Measurements from ENCODE around the gene ARHGEF2.

Gene ARHGEF2

DNA sequence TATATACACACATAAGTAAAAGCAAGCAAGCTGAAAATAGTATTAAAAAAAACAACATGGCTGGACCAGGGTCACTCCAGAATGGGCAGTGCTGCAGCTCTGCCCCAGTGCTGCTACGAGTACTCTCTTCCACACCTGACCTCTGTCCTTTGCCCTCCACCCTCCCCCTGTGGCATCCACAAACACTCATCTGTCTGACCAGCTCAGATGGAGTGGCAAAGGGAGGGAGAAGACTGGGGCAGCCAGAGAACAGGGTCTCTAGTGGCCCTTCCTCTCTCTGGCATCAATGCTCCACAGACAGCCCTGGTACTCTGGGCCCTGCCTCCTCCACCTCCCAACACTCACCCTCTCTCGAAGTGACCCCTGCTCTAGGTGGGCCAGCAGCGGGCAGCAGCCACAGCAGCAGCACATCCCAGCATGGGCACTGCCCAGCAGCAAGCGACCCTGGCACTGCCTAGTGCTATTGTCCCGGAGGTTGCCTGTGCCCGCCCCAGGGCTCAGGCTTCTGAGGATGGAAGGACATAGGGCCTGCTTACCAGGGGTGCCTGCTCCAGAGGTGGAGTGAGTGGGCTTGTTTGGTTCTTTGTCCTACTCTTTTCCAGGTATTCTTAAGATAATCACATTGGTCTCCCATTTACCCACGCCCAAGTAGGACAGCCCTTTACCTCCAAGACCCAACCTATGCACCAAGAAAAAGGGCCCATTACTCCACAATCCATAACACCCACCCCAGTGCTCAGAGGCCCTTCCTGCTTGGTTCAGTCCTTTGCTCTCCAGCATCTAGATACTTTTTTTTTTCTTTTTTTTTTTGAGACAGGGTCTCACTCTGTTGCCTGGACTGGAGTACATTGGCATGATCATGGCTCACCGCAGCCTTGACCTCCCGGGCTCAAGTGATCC, 6.2 kb downstream of the ARHGEF2 start:
- no peak for DNase-seq (ENCODE audit: low spot score)

GRCh38 chr1:155970531-155971167, 7.7 kb downstream of the ARHGEF2 start:
- peak; percentile 85 for DNase-seq (ENCODE audit: low spot score)

DNA sequence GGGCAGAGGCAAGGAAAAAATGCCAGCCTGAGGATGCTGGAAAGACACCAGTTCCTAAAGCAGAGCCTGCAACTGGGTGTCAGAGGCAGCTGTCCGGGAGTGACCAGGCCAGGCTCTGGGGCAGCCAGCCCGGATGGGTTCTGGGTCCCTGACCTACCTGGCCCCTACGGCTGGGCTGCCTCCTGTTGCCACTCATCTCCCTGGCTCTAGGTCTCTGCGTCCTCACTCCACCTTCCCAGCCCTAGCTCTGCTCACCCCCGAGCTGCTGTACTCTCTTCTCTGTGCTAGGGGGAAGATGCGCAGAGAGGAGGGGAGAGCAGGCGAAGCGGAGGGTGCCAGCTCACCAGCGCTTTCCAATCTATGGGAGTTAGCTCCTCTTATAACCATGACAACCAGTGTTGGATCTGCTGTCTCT, 9.0 kb downstream of the ARHGEF2 start:
- DNase-seq (ENCODE audit: low spot score), result no peak

GRCh38 chr1:155968670-155969069, 9.7 kb downstream of the ARHGEF2 start:
- DNase-seq (ENCODE audit: low spot score), result no peak

DNA sequence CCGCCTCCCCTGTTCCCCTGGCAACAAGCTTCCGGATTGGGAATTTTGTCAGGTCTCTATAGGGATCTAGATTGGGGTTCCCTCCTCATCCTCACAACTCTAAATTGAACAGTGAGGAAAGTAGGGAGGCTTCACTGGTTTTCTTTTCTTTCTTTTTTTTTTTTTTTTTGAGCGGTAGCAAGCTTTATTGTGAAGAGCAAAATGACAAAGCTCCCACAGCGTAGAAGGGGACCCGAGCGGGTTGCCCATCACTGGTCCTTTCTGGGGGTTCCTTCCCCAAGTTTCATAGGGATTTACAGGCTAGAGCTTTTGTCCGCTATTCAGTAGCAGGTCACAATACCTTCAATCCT, 10.3 kb downstream of the ARHGEF2 start:
- DNase-seq (ENCODE audit: low spot score), result no peak

- DNase-seq (ENCODE audit: low spot score), result no peak
Measured at GRCh38 chr1:155967341-155968050, 10.9 kb downstream of the ARHGEF2 start.

DNA sequence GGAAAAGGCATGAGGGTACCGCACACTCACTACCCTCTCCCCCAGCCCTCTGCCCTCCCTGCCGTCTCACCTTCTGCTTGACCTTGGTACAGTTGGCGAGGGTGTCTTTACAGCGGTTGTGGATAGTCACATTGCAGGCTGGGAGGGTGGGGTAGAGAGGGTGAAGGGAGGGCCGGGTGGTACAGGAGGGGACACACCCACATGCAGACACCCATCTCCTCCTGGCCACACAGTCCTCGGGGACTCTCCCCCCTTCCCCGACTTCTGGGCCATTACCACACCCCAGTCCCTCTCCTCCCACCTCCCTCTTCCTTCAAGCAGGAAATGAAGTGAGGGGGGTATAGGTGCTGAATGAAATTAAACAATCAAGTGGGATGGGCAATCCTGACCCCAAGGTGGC, 11.6 kb downstream of the ARHGEF2 start:
- no peak for DNase-seq (ENCODE audit: low spot score)

DNA sequence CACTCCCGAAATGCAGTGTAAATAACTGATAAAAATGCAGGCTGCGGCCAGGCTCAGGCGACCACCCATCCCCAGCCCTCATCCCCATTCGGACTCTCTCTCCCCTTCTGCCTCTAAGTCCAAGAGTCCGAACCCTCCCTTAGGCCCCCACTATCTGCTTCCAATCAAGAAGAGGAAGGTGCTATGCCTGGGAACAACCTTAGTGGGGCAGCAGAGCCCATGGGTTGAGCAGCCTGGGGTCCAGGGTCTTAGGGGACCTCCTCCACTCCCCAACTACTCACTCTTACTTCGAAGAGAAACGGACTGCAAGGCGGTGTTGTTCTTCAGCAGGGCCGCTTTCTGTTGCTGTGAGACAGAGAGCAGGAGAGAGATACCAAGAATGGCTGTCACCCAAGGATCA, 12.2 kb downstream of the ARHGEF2 start:
- no peak for DNase-seq (ENCODE audit: low spot score)

DNA sequence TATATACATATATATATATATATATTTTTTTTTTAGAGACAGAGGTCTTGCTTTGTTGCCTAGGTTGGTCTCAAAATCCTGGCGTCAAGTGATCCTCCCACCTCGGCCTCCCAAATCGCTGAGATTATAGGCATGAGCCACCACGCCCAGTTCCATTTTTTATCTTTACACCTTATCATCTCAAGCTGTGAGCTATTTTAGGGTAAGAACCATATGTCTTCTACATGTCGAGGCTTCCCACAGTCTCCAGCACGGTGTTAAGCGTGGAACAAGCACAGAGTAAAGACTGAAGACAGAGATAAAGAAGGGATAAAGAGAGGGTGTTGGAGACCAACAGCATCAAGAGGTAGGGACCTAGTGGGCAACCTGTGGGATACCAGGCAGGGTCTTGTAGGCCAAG, 14.2 kb downstream of the ARHGEF2 start:
- DNase-seq (ENCODE audit: low spot score), result no peak

DNA sequence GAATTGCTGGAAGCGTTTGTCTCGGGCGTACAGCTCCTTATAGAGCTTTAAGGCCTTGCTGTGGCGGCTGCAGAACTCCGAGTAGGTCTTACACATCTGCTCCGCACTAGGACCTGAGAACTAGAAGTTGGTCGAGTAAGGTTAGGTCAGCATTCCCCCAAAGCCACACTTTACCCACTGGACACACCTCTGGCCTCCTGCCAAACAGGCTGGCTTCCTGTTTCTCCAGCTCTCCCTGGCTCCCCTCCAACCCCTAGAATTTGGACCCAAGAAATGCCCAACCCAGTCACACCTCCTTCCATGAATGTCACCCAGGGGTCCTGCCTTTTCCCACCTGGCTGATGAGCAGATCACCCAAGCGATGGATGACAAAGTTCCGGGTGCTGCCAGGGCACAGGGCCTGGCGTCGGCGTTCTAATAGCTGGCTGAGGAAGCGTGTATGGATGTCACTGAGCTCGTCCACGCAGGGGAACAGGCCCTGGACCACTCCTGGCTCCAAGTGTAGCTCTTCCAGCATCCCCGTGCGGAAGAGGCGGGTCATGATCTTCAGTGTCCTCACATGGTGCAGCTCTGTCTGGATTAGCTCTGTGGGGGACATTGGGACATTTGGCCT, 15.6 kb downstream of the ARHGEF2 start:
- DNase-seq (ENCODE audit: low spot score), result no peak

GRCh38 chr1:155961937-155962336, 16.4 kb downstream of the ARHGEF2 start:
- peak; percentile 95 for DNase-seq (ENCODE audit: low spot score)

DNA sequence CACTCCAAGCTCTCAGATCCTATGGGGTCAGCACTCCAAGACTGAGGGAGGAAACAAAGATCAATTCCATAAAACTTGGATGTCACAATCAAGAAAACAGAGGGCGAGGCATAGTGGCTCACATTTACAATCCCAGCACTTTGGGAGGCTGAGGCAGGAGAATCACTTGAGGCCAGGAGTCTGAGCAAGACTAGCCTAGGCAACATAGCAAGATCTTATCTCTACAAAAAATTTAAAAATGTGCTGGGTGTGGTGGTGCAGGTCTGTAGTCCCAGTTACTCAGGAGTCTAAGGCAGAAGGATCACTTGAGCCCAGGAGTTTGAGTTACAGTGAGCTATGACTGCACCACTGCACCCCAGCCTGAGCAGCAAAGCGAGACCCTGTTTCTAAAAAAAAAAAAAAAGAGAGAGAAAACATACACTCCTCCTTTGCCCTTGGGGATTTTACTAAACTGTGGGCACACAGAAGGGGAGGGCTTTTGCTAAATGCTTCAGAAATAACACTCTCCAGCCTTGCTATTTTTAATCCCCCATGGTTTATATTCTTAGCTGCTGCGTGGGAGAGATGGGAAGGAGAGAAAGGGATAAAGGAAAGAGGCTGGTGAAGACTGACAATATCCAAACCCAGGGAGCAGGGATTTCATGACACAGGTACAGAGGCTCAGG, 18.1 kb downstream of the ARHGEF2 start:
- DNase-seq (ENCODE audit: low spot score), result no peak

DNA sequence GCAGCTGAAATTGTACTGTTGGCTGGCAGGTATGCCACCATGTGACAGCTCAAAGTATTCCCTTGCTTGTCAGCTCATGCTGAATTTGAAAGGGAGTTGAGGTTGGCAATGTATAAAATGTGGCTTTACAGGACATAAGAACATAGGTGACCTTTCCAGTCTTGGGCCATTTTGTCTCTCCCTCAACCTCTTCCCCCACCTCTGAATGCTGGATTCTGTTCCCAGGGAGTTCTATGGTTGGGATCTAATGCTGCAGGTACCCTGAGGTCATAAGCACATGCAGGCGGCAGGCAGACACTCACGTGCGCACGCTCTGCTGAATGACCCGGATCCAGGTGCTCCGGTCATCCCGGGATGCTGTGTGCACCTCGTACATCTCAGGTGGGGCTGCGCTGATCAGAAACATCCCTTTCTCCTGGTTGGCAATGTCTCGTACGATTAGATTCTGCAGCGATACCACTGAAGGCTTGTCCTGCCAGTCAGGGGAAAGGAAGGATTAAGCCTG, 20.9 kb downstream of the ARHGEF2 start:
- no peak for DNase-seq (ENCODE audit: low spot score)

DNA sequence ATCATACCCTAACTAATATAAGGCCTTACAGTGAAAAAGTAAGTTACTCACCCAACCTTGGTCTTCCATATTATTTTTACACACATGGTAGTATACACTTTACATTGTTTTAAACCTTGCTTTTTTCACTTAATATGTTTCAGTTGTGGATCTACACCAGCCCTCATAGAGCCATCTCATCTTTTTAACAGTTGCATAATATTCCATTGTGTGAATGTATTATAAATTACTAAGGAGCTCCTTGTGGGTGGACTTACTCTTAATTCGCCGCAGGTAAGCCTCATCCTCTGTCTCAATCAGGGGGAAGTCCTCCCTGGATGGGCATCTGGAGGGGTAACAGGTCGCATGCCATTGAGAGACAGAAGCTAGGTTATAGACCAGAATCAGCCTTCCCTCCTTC, 23.7 kb downstream of the ARHGEF2 start:
- DNase-seq (ENCODE audit: low spot score), result no peak

- DNase-seq (ENCODE audit: low spot score), result no peak
Measured at GRCh38 chr1:155952505-155952890, 25.8 kb downstream of the ARHGEF2 start.

DNA sequence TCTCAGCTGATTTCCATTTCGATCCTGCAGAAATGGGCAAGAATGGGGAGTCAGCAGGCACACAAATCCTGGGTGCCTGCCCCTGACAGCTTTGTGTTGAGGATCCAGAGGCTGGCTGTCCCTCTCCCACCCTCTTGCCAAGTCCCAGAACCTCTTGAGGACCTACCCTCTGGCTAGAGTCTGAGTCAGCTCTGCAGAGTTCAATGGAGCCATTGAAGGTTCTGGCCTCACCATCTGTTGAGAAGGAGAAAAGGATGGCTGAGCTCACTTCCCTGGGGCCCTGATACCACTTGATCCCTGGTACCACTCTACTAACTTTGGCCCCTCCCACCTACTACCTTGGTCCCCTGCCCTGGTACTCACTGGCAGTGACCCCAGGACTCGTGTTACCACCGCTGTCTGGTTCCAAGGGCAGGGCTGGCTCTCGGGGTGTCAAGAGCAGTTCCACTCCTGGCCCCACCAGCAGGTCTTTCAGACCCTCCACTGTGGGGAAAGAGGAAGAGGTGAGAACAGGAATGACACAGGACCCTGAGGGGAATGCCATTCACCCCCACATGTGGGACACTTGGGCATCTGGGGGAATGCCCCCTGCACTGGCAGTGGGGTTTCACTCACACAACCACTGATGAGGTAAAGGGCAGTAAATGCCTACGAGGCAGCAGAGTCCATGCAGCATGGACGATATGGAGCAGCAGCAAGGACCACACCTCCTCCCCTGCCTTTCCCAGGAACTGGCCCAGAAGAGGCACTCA, 26.4 kb downstream of the ARHGEF2 start:
- no peak for DNase-seq (ENCODE audit: low spot score)

- no peak for DNase-seq (ENCODE audit: low spot score)
Measured at GRCh38 chr1:155950829-155951228, 27.5 kb downstream of the ARHGEF2 start.

- DNase-seq (ENCODE audit: low spot score), result no peak
Measured at GRCh38 chr1:155947741-155948140, 30.6 kb downstream of the ARHGEF2 start.

- no peak for DNase-seq (ENCODE audit: low spot score)
Measured at GRCh38 chr1:155947292-155947691, 31.1 kb downstream of the ARHGEF2 start.

- no peak for DNase-seq (ENCODE audit: low spot score)
Measured at GRCh38 chr1:155946633-155947219, 31.6 kb downstream of the ARHGEF2 start.

GRCh38 chr1:155944444-155944799, 33.9 kb downstream of the ARHGEF2 start:
- DNase-seq (ENCODE audit: low spot score), result no peak

Data from AG08395 (cell line).